VCaP (cell line): Measurements from ENCODE around the gene TREM1.

Experiments
- H3K27ac ChIP-seq: fragments of 450-650 bp; 2 replicates; pipeline ENCODE4 v1.5.1; 2017
- CTCF ChIP-seq: fragments of 450-650 bp; conservative IDR thresholded peaks from 2 replicates; pipeline ENCODE4 v1.5.1; 2017; ENCODE audit warnings: mild to moderate bottlenecking, moderate library complexity

Gene TREM1

GRCh38 chr6:41269716-41270115, 16.8 kb downstream of the TREM1 start:
- H3K27ac ChIP-seq, result no peak overlapping the region
- no peak for TF ChIP-seq CTCF

GRCh38 chr6:41269166-41269565, 17.3 kb downstream of the TREM1 start:
- H3K27ac ChIP-seq, result no peak overlapping the region
- no peak for TF ChIP-seq CTCF

GRCh38 chr6:41268478-41268877, 18.0 kb downstream of the TREM1 start:
- H3K27ac ChIP-seq, result no peak overlapping the region
- no peak for TF ChIP-seq CTCF

GRCh38 chr6:41266541-41266940, 19.9 kb downstream of the TREM1 start:
- no peak overlapping the region for H3K27ac ChIP-seq
- TF ChIP-seq CTCF, result no peak

GRCh38 chr6:41263267-41263666, 23.2 kb downstream of the TREM1 start:
- TF ChIP-seq CTCF, result no peak
- H3K27ac ChIP-seq, result no peak overlapping the region

- TF ChIP-seq CTCF, result no peak
- no peak overlapping the region for H3K27ac ChIP-seq
Measured at GRCh38 chr6:41262401-41262800, 24.1 kb downstream of the TREM1 start.

GRCh38 chr6:41258196-41258493, 28.3 kb downstream of the TREM1 start:
- peak overlapping the region; percentile 97 for H3K27ac ChIP-seq

More at GRCh38 chr6:41258196-41258493, 28.3 kb downstream of the TREM1 start:
- TF ChIP-seq CTCF, result no peak
